Measurements from ENCODE around the gene C22orf39. TPM values are rescaled to one million over a fixed set of nuclear protein-coding genes. Genes with fewer than 3 reads are reported as not detected.

The C22orf39 gene
- total RNA-seq, 1 donor from 2014 or later = 47.4 TPM

DNA sequence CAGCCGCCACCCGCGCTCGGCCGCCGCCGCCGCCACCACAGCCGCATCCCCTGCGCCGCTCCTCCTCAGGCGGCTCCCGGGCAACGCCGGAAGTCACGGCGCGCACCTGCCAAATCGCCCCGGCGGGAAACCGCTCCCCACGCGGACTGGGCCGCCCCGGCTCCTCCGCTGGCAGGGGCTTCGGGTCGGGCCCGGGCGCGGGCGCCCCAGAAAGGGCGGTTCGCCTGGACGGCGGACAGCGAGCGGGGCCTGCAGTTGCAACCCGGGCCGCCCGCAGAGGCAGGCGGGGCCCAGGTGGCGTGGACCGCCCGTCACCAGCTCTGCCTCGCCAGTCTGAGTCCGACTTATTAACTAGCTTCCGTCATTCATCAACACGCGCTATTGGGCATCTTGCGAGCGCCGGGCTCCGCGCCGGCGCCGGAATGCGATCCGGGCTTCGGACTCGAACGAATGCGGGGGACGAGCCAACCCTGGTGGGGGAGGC, 15.8 kb downstream of the C22orf39 start, which contains the start of gene HIRA:
Gene HIRA, minus strand, starts transcription at position 85 of the 484 bp plus-strand sequence. CDS start 257 bp downstream, outside the sequence.
- DNase-seq (ENCODE audit: low read depth) = peak; percentile 81

GRCh38 chr22:19430890-19431541, 16.5 kb downstream of the C22orf39 start:
- DNase-seq (ENCODE audit: low read depth) = peak; percentile 38

DNA sequence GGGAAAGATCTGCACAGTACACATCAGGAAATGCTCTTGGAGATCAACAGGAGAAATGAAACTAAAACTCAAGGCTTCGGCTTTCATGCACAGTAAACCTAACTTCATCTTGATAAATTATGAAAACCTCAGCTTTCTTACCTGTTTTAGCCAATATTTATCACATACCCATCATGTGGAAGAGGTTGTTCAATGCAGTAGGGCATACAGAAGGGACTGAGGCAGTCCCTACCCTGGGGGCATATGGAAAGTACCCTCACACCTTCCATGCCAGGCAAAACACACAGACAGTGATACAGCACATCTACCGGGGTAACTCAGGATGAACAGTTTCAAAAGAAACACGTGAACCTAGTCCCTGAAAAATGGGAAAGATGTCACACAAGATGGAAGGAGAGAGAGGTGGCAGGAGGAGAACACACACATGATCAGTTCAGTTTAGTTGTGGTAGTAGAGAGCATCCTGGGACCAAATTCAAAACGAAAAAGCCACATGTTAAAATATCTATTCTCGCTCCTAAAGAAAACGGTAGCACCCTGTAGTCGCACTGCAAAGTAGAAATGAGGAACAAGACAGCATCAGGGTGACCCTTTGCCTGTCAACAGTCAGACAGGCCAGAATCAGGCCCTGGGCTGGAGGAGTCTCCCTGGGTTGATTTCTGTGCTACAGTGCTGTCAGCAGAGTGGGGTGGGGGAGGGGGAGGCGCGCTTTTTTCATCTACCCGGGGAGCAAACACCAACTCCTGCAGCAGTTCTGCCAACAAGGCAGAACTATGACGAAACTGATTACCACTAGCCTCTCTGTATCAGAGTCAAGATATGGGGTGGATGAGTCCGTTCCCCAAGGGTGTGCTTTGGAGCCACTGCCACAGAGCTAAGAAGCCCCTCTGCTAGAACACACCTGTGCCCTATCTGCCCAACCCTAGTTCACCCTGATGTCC, 17.3 kb downstream of the C22orf39 start:
- DNase-seq (ENCODE audit: low read depth) = peak; percentile 35

DNA sequence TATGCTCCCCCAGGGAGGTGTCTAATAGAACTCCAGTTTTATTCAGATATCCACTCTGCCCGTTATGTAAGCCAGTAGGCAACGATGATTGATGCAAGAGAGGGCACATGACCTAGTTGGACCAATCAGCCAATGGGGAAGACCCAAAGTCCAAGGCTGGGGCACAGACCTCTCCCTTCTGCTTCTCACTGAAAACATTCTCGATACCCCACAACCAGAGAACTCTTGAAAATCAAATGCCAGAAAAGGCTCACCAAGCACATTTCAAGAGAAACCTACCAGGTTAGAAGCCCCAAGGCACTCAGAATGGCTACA, 23.4 kb downstream of the C22orf39 start:
- DNase-seq (ENCODE audit: low read depth) = no peak

GRCh38 chr22:19422440-19423301, 24.8 kb downstream of the C22orf39 start:
- peak; percentile 69 for DNase-seq (ENCODE audit: low read depth)

DNA sequence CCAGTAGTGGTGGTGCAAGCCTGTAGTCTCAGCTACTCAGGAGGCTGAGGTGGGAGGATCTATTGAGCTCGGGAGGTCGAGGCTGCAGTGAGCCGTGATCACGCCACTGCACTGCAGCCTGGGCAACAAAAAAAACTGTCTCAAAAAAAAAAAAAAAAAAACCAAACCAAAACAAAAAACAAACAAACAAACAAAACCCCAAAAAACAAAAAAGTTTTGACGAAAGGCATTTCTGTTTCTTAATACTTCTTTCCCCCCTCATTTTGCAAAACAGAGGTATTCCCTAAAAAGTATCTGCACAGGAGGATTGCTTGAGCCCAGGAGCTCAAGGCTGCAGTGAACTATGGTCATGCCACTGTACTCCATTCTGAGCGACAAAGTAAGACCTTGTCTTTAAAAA, 27.2 kb downstream of the C22orf39 start:
- DNase-seq (ENCODE audit: low read depth) = no peak

DNA sequence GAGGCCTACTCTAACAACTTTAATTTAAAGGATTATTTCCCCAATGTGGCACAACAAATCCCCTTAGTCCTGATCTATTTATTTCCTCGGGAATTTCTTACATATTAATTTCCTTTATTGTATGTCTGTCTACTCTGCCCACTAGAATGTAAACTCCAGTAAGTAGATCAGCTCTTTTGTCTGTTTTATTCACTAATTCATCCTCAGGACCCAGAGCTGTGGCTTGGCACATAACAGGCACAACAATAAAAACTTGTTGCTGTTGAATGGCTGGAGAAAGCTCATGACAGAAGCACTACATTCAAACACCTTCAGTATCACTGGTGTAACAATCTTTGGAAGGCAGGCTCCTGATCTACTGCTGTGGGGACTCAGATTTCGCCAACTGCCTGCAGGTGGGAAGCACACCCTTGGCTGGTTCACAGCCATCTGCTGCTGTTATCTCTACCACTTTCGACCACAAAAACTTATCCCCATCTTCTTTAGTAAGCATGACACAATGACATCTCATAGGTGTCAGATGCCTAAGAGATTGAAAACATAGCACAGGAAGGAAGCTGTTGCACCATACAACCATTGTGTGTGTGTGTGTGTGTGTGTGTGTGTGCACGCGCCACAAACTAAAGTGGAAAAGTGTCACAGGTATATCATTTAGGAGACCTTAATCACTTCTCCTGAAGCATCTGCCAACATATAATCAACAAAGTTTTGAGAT, 27.9 kb downstream of the C22orf39 start:
- DNase-seq (ENCODE audit: low read depth) = peak; percentile 49

DNA sequence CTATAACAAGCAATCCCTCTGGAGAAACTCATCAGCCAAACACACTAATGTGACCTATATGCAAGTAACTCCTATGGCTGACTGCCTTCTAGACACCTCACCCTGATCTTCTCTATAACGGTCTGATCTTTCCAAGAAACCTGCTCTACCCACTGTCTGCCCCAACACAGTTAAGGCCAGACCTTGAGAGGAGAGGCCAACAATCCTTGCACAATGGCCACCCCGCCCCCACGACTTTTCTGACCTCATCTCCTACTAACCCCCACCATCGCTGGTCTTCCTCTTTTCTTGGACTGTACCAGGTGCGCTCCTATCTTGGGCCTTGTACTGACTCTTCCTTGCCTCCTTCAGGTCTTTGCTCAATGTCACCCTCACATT, 28.4 kb downstream of the C22orf39 start:
- no peak for DNase-seq (ENCODE audit: low read depth)

- no peak for DNase-seq (ENCODE audit: low read depth)
Observed at GRCh38 chr22:19412923-19413322, 34.6 kb downstream of the C22orf39 start.

- no peak for DNase-seq (ENCODE audit: low read depth)
Observed at GRCh38 chr22:19412478-19412877, 35.0 kb downstream of the C22orf39 start.

DNA sequence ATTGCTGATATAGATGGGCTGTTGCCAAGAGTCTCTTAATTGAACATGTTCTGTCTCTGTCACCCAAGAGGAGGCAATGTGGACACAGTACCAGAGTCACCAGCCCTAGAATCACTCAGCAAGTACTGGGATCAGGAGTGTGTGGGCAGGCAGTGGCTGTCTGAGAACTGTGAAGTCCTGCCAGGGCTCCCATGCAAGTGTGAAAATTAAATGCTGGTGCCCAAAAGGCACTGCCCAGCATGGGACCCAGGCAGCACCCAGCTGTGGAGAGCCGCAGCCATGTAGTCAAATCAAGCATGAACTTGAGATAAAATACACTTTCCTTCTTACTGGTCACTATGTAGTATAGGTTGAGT, 35.8 kb downstream of the C22orf39 start:
- DNase-seq (ENCODE audit: low read depth) = no peak

DNA sequence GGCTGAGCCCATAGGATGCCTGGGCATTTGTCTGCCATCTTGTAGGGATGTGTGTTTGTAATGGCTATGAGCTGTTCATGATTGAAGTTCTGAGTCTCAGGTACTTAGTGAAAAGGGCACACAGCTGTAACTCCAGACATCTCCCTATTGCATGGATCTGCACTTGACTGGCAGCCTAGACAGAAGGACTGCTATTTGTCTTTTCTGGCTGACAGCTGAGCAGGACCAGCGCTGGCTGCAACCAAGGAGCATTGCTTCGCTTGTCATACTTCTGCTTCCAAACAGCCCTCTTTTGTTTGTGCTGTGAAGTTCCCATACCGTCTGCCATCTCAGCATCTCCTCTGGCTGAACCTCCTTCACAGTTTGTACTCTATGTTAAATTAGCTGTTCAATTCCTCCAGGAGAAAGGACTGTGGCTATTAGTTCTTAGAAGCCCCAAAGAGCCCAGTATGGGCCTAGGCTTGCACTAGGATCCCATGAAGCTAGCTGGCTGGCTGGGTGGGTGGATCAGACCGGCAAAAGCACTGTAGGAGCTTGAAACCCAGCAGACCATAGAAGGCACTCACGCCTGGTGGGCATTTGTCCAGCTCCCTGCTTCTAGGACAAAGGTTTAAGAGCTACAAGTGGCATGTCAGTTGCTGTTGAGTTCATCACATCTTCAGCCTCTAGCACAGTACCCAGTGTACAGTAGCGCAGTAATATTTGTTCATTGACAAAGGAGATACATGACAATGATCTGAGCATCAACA, 36.4 kb downstream of the C22orf39 start:
- no peak for DNase-seq (ENCODE audit: low read depth)

DNA sequence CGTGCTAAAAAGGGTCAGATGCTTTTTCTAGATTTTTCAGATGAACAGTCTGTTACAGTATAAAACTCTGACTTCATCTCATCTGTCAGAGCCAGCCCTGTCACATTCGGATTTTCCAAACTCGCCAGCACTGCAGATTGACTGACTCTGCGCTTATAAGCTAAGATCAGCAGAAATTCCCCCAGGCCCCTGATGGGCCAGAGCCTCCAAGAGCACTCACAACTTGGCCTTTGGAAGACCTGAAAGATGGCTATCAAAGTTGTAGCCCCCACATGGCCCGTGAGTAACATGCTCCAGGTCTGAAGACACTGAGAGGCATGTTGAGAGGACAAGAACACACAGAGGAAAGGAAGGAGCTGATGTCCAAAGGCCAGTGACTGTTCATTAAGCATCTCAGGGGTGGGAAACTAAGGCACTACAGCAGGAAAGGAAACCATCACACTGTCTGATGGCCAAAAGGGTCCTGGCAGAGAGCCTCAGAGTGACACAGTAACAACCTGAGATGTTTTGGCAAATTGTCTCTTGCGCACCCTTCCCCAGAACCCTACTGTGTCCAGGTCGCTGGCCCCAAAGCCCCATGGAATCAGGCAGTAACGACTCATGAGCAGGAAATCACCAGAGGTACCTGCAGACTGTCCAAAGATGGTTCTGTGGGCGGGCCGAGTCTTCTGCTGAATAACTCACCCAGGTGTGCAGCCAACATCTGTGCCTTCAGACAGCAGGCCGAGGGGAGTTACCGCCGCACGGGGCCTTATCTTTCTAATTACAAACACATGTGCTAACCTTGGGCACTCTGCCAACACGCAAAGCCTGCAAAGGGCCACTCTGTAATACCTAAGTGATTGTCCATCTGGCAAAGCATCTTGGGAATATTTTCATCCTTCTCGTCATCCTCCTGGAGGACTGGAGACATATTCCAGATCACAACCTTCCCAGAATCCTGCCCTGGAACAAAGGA, 39.6 kb downstream of the C22orf39 start:
- DNase-seq (ENCODE audit: low read depth) = no peak

DNA sequence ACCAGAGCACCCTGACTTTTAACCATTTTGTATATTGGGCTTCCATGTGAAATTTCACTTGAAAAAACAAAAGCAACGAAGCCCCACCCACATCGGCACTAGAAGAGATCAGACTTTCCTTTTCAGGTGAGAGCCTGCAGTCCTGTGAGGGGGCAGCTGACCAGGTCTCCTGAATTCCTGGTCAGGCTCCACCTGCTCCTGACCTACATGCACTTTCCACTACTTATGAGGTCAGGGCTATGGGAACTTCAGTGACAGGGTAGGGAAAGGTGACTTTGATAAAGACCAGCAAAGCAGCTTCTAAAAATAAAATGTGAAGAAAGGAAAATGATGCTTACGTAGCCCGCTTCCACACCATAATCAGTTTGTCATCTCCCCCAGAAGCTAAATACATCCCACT, 40.7 kb downstream of the C22orf39 start:
- no peak for DNase-seq (ENCODE audit: low read depth)

- no peak for DNase-seq (ENCODE audit: low read depth)
Observed at GRCh38 chr22:19406281-19406811, 41.2 kb downstream of the C22orf39 start.

DNA sequence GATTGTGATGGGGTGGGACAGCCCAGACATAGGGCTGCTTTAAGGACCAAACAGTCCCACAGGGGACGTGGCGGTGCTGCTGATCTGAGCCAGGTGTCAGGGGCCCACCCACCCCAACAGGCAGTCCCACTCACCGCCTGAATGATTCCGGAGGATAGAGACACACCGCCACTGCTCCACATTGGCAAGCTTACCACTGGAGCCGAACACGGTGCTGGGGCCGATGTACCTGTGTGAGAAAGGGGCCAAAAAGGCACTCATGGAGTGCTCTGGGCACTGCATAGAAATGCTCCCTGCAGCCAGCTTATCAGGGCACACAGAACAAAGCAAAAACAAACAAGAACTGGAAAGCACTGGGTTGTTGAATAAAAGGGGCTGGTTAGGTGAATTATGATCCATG, 41.9 kb downstream of the C22orf39 start:
- no peak for DNase-seq (ENCODE audit: low read depth)

GRCh38 chr22:19405133-19405532, 42.4 kb downstream of the C22orf39 start:
- DNase-seq (ENCODE audit: low read depth) = no peak

DNA sequence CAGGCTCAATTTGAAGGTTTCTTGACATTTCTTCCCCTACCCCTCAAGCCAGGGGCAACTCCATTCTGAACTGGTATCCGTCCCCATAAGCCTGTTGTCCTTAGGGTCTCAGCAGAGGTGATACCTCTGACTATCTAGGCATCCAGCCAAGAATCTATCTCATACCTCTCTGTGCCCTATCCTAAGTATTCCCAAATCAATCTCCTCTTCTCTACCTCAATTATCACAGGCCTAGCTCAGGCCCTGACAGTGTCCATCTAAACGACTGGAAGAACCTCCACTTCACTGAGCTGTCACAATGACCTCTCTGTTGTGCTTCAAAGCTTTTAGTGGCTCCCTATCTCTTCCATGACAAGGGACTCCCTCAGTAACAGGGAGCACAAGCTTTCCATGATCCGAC, 42.8 kb downstream of the C22orf39 start:
- DNase-seq (ENCODE audit: low read depth) = no peak

Data from myocyte (in vitro differentiated cells).